SK-N-SH treated with all-trans-retinoic acid at 6 μM for 48 hours (cell line): ENCODE data around the gene TPSD1.

Experiments used
- ATAC-seq: fragments of 200-7000 bp; cut with Tn5 transposase; 3 replicates; pipeline ENCODE4 v1.9.1; 2020; ENCODE audit warnings: mild to moderate bottlenecking, moderate library complexity
- ARNTL ChIP-seq: fragments of 450-650 bp; formaldehyde crosslinking; IDR thresholded peaks from 2 replicates; pipeline ENCODE4 v1.5.0; 2020; ENCODE audit warnings: low read depth, mild to moderate bottlenecking, moderate library complexity, borderline replicate concordance
- BACH2 ChIP-seq: fragments of 250-450 bp; sonication (Bioruptor Pico); IDR thresholded peaks from 2 replicates; pipeline ENCODE4 v1.9.0; 2021; ENCODE audit warnings: mild to moderate bottlenecking, borderline replicate concordance
- CSDC2 ChIP-seq: fragments of 250-450 bp; sonication (Bioruptor Pico); IDR thresholded peaks from 2 replicates; pipeline ENCODE4 v1.5.0; 2020; ENCODE audit warnings: mild to moderate bottlenecking, moderate library complexity
- ESRRG ChIP-seq: fragments of 250-450 bp; sonication (Bioruptor Pico); IDR thresholded peaks from 2 replicates; pipeline ENCODE4 v1.6.1; 2021; ENCODE audit warnings: mild to moderate bottlenecking
- GLIS3 ChIP-seq: fragments of 250-450 bp; sonication (Bioruptor Pico); IDR thresholded peaks from 2 replicates; pipeline ENCODE4 v1.5.0; 2020; ENCODE audit warnings: mild to moderate bottlenecking, moderate library complexity
- OSR1 ChIP-seq: fragments of 250-450 bp; sonication (Bioruptor Pico); IDR thresholded peaks from 2 replicates; pipeline ENCODE4 v1.8.0; 2022; ENCODE audit warnings: moderate library complexity, mild to moderate bottlenecking, inconsistent platforms
- PPARA ChIP-seq: fragments of 250-450 bp; sonication (Bioruptor Pico); IDR thresholded peaks from 2 replicates; pipeline ENCODE4 v1.5.0; 2020; ENCODE audit warnings: mild to moderate bottlenecking, borderline replicate concordance
- SNAI2 ChIP-seq: fragments of 250-450 bp; sonication (Bioruptor Pico); IDR thresholded peaks from 2 replicates; pipeline ENCODE4 v1.5.0; 2020; ENCODE audit warnings: mild to moderate bottlenecking, moderate library complexity
- TCF4 ChIP-seq: fragments of 250-450 bp; sonication (Bioruptor Pico); IDR thresholded peaks from 2 replicates; pipeline ENCODE4 v1.8.0; 2021; ENCODE audit warnings: mild to moderate bottlenecking, moderate library complexity, borderline replicate concordance
- TOX ChIP-seq: fragments of 250-450 bp; sonication (Bioruptor Pico); IDR thresholded peaks from 2 replicates; pipeline ENCODE4 v1.8.0; 2021; ENCODE audit warnings: mild to moderate bottlenecking, moderate library complexity, borderline replicate concordance
- ZFP3 ChIP-seq: fragments of 250-450 bp; sonication (Bioruptor Pico); IDR thresholded peaks from 2 replicates; pipeline ENCODE4 v1.5.0; 2020; ENCODE audit warnings: mild to moderate bottlenecking, moderate library complexity
- ZFP30 ChIP-seq: fragments of 450-650 bp; formaldehyde crosslinking; IDR thresholded peaks from 2 replicates; pipeline ENCODE4 v1.5.0; 2022; ENCODE audit warnings: mild to moderate bottlenecking, moderate library complexity
- ZNF565 ChIP-seq: fragments of 450-650 bp; formaldehyde crosslinking; conservative IDR thresholded peaks from 2 replicates; pipeline ENCODE4 v1.5.0; 2020; ENCODE audit warnings: low read depth, mild to moderate bottlenecking, moderate library complexity
- ZNF70 ChIP-seq: fragments of 450-650 bp; formaldehyde crosslinking; IDR thresholded peaks from 2 replicates; pipeline ENCODE4 v1.5.0; 2020; ENCODE audit warnings: mild to moderate bottlenecking, moderate library complexity
- ZNF8 ChIP-seq: fragments of 450-650 bp; formaldehyde crosslinking; IDR thresholded peaks from 2 replicates; pipeline ENCODE4 v1.5.0; 2020; ENCODE audit warnings: mild to moderate bottlenecking, moderate library complexity
- TF ChIP-seq, protein P1 (sequence below): fragments of 250-450 bp; sonication (Bioruptor Pico); IDR thresholded peaks from 2 replicates; pipeline ENCODE4 v1.8.0; 2020; ENCODE audit warnings: mild to moderate bottlenecking, moderate library complexity, borderline replicate concordance
- TF ChIP-seq, protein P2 (sequence below): fragments of 250-450 bp; sonication (Bioruptor Pico); IDR thresholded peaks from 2 replicates; pipeline ENCODE4 v1.5.1; 2021; ENCODE audit warnings: mild to moderate bottlenecking, moderate library complexity
- TF ChIP-seq, protein P3 (sequence below): fragments of 250-450 bp; sonication (Bioruptor Pico); IDR thresholded peaks from 2 replicates; pipeline ENCODE4 v1.5.1; 2020; ENCODE audit warnings: low read depth, mild to moderate bottlenecking, moderate library complexity
- TF ChIP-seq, protein P4 (sequence below): fragments of 250-450 bp; sonication (Bioruptor Pico); IDR thresholded peaks from 2 replicates; pipeline ENCODE4 v1.5.0; 2020; ENCODE audit warnings: mild to moderate bottlenecking, moderate library complexity

Gene TPSD1

DNA sequence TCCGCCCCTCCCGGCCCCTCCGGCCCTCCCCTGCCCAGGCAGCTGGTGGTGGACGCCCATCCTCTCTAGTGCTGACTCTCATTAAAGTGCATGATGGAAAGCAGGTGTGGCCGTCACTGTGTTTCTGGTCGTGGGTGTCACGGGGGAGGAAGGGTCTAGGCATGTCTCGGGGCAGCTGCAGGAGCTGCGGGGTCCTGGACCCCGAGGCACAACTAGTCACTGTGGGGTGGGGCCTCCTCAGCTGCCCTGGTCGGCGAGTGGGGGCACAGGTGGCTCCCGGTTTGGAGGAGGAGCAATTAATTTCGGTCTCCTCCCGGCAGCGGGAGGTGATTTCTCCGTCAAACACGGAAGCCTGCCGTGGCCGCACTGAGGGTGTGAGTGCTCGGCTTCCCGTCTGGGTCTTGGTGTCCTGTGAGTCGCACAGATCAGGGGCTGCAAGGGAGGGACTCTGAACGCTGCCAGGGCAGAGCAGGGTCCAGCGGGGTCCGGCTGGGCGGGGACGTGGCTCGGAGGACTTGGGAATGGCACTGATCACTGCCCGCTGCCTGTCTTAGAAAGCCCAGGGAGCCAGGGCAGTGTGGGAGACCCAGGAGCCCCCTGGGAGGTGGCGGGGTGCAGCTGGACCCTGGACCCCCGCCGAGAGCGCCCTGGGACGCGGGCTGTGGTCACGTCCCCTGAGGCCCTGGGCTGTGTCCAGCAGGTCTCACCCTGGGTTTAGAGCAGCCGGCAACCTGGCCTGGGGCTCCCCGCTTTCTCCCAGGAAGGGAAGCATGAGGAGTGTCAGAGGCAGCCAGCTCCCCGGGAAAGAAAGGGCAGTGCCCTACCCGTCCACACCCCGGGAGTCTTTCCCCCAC is 3.3 kb downstream of the TPSD1 start:
- TF ChIP-seq BACH2 (no peak), SNAI2 (CRISPR knock-in tag) (no peak), PPARA (CRISPR knock-in tag) (no peak), ESRRG (CRISPR knock-in tag) (no peak), TCF4 (no peak), ARNTL (CRISPR knock-in tag) (no peak), ZFP3 (CRISPR knock-in tag) (no peak), TOX (CRISPR knock-in tag) (no peak), ZNF8 (CRISPR knock-in tag) (no peak), ZFP30 (CRISPR knock-in tag) (no peak), ZNF70 (CRISPR knock-in tag) (no peak)
- TF ChIP-seq, protein P1, sequence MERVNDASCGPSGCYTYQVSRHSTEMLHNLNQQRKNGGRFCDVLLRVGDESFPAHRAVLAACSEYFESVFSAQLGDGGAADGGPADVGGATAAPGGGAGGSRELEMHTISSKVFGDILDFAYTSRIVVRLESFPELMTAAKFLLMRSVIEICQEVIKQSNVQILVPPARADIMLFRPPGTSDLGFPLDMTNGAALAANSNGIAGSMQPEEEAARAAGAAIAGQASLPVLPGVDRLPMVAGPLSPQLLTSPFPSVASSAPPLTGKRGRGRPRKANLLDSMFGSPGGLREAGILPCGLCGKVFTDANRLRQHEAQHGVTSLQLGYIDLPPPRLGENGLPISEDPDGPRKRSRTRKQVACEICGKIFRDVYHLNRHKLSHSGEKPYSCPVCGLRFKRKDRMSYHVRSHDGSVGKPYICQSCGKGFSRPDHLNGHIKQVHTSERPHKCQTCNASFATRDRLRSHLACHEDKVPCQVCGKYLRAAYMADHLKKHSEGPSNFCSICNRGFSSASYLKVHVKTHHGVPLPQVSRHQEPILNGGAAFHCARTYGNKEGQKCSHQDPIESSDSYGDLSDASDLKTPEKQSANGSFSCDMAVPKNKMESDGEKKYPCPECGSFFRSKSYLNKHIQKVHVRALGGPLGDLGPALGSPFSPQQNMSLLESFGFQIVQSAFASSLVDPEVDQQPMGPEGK: no peak
- TF ChIP-seq, protein P2, sequence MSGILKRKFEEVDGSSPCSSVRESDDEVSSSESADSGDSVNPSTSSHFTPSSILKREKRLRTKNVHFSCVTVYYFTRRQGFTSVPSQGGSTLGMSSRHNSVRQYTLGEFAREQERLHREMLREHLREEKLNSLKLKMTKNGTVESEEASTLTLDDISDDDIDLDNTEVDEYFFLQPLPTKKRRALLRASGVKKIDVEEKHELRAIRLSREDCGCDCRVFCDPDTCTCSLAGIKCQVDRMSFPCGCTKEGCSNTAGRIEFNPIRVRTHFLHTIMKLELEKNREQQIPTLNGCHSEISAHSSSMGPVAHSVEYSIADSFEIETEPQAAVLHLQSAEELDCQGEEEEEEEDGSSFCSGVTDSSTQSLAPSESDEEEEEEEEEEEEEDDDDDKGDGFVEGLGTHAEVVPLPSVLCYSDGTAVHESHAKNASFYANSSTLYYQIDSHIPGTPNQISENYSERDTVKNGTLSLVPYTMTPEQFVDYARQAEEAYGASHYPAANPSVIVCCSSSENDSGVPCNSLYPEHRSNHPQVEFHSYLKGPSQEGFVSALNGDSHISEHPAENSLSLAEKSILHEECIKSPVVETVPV (CRISPR knock-in tag): no peak
- no peak for ATAC-seq

DNA sequence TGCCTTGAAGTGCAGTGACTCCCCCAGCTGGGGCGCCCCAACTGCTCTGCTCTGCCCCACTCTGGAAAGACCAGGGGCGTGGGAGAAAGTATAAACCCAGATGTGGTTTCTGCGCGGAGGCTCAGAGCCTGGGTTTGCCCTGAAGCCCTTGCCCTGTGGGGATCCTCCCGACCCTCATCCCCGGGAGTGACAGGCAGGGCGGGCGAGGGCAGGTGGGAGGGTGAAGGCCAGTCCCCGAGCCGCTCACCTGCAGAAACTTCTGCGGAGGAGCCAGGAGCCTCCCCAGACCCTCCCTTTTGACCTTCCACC is 3.8 kb downstream of the TPSD1 start:
- no peak for TF ChIP-seq BACH2
- no peak for TF ChIP-seq ZFP3 (CRISPR knock-in tag)
- TF ChIP-seq TCF4: no peak
- TF ChIP-seq, protein P3, sequence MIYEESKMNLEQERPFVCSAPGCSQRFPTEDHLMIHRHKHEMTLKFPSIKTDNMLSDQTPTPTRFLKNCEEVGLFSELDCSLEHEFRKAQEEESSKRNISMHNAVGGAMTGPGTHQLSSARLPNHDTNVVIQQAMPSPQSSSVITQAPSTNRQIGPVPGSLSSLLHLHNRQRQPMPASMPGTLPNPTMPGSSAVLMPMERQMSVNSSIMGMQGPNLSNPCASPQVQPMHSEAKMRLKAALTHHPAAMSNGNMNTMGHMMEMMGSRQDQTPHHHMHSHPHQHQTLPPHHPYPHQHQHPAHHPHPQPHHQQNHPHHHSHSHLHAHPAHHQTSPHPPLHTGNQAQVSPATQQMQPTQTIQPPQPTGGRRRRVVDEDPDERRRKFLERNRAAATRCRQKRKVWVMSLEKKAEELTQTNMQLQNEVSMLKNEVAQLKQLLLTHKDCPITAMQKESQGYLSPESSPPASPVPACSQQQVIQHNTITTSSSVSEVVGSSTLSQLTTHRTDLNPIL (CRISPR knock-in tag): no peak
- TF ChIP-seq ZNF70 (CRISPR knock-in tag): no peak
- TF ChIP-seq, protein P1: no peak
- no peak for TF ChIP-seq GLIS3
- ATAC-seq: no peak

DNA sequence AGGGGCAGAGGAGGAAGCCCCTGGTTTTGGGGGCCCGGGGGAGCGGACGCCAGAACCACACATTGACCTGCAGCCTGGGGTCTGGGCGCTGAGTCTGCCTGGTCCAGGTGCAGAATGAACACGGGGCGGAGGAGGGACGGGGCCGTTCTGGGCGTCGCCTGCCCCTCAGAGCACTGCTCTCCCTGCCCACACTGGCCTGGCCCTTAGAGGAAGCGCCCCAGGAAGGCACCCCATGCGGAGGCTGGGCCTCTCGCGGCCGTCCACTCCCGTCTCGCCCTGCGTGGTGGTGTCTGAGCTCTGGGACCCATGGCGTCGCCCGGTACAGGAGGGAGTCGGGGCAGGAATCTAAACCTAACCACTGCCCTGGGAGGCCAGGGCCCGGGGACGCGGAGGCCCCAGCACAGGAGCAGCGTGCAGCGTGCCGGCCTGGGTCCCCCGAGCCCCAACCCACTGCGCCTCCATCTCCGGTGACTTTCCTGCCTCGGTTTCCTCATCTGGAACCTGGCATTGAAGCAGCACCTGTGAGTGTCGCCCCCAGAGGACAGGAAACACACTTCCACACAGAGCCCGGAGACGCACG is 4.3 kb downstream of the TPSD1 start:
- no peak for TF ChIP-seq OSR1 (CRISPR knock-in tag)
- no peak for TF ChIP-seq ESRRG (CRISPR knock-in tag)
- no peak for TF ChIP-seq ZNF565 (CRISPR knock-in tag)
- no peak for TF ChIP-seq ZNF8 (CRISPR knock-in tag)
- no peak for TF ChIP-seq CSDC2
- TF ChIP-seq, protein P4, sequence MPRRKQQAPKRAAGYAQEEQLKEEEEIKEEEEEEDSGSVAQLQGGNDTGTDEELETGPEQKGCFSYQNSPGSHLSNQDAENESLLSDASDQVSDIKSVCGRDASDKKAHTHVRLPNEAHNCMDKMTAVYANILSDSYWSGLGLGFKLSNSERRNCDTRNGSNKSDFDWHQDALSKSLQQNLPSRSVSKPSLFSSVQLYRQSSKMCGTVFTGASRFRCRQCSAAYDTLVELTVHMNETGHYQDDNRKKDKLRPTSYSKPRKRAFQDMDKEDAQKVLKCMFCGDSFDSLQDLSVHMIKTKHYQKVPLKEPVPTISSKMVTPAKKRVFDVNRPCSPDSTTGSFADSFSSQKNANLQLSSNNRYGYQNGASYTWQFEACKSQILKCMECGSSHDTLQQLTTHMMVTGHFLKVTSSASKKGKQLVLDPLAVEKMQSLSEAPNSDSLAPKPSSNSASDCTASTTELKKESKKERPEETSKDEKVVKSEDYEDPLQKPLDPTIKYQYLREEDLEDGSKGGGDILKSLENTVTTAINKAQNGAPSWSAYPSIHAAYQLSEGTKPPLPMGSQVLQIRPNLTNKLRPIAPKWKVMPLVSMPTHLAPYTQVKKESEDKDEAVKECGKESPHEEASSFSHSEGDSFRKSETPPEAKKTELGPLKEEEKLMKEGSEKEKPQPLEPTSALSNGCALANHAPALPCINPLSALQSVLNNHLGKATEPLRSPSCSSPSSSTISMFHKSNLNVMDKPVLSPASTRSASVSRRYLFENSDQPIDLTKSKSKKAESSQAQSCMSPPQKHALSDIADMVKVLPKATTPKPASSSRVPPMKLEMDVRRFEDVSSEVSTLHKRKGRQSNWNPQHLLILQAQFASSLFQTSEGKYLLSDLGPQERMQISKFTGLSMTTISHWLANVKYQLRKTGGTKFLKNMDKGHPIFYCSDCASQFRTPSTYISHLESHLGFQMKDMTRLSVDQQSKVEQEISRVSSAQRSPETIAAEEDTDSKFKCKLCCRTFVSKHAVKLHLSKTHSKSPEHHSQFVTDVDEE (CRISPR knock-in tag): no peak
- TF ChIP-seq ZFP30 (CRISPR knock-in tag): no peak
- TF ChIP-seq, all 23 proteins: peak for 0
- no peak for ATAC-seq
